ENCODE results near the gene CST4.
"Not testable (repeated sequence)": the region's sequence is repeated elsewhere in the genome, so short reads cannot be mapped to it uniquely, and the experiment has no call there.

The CST4 gene

GRCh38 chr20:23643659-23644058 lies 45.2 kb downstream of the CST4 start:
- no peak for DNase-seq (ENCODE audit: low read depth in 4 of 4, low spot score in 1 of 4)

GRCh38 chr20:23641936-23642751 lies 46.7 kb downstream of the CST4 start:
- DNase-seq (ENCODE audit: low read depth in 4 of 4, low spot score in 1 of 4) = no peak

GRCh38 chr20:23640671-23641667 lies 47.9 kb downstream of the CST4 start:
- DNase-seq (ENCODE audit: low read depth in 4 of 4, low spot score in 1 of 4) = no peak

DNA sequence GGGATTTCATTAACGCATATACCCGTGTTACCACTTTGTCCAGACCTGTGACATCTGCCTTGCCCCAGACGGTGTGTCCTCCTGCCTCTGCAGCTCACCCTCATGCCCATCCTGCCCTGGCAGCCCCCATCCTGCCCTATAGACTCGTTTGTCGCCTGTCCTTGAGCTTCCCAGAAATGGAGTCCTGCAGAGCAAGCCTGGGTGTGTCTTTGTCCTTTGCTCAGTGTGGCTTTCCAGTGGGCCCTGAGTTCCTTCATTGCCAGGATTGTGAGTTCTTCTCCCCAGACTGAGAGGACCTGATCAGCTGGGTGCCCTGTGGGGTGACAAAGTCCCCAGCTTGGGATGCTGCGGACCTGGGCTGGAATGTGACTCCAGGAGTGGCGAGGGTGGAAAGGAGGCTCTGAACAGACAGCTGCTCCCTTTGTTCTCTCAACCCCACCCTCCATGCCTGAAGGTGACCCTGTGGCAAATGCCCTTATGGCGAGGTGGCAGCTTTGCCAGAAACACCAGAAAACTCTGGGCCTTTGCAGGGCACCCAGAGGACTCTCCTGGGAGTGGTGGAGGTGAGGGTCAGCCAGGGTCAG lies 48.7 kb downstream of the CST4 start:
- no peak for DNase-seq (ENCODE audit: low read depth in 4 of 4, low spot score in 1 of 4)

GRCh38 chr20:23639490-23639958 lies 49.3 kb downstream of the CST4 start:
- DNase-seq (ENCODE audit: low read depth in 4 of 4, low spot score in 1 of 4) = no peak

DNA sequence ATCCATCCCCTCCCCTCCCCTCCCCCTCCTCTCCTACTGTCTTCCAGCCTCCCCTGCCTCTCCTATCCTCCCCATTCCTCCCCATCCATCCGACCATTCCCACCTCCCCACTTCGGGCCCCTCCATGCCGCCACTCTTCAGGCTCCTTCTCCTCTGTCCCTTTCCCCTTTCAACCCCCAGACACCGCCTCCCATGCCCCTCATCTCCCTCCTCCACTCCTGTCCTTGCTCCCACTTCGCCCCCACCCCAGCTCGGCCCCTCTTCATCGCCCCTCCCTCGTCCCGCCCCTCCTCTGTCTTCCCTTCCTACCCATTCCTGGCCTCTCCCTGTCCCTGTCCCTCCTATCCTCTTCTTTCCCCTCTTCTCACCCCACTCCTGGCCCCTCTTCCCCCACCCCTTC lies 50.5 kb downstream of the CST4 start:
- no peak for DNase-seq (ENCODE audit: low read depth in 4 of 4, low spot score in 1 of 4)

DNA sequence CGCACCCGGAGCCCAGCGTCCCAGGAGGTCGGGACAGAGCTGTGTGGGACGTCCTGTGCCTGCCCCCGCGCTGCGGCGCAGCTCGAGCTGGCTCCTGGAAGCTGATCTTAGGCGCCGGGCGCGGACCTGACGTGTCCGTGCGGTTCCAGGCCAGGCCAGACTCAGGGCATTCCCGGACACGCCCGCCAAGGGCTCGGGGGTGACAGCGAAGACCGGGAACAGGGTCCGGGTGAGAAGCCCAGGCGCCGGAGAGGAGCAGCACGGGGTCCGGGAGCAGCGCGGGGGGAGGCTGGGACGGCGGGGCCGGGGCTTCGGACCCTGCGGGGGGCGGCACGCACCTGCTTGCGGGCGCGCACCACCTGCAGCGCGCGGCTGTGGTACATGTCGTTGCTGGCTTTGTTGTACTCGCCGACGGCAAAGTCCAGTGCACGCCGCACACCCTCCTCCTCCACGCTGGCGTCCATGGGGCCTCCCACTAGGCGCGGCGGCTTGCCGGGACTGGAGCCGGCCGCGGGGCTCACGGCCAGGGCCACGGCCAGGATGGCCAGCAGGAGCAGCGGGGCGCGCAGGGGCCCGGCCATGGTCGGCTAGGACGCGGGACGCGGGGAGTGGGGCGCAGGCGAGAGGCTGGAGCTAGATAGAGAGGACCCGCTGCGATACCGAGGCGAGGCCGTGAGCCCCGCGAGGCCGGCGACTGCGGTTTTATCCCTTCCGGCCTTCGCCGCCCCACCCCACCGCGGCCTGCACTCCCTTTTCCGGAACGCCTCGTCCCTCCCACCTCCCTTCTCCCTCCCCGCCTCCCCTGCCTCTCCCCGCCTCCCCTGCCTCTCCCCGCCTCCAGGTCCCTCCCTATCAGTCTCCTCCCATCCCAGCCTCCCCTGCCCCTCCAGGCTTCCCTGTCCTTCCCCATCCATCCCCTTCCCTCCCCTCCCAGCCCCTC lies 51.3 kb downstream of the CST4 start, which contains the start of gene CST3:
CST3 (minus strand) TSS at position 674 of the 940 bp plus-strand sequence; CDS start at position 581, 93 bp downstream.
- no peak for DNase-seq (ENCODE audit: low read depth in 4 of 4, low spot score in 1 of 4)

DNA sequence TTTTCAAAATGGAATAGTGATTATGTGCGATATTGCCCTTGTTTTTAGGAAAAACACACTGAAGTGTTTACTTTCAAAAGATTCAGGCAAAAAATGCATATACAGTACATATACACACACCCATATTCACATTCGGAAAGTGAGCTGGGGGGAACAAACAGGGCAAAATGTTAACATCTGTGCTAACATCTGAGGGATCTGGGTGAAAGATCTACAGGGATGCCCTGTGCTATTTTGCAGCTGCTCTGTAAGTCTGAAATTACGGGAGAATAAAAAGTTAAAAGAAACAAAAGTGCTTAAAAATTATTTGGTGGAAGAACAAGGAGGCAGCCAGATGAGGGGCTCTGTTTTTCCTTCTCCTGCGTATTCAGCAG lies 51.9 kb downstream of the CST4 start:
- DNase-seq (ENCODE audit: low read depth in 4 of 4, low spot score in 1 of 4) = no peak

GRCh38 chr20:23636182-23636907 lies 52.5 kb downstream of the CST4 start:
- no peak for DNase-seq (ENCODE audit: low read depth in 4 of 4, low spot score in 1 of 4)

DNA sequence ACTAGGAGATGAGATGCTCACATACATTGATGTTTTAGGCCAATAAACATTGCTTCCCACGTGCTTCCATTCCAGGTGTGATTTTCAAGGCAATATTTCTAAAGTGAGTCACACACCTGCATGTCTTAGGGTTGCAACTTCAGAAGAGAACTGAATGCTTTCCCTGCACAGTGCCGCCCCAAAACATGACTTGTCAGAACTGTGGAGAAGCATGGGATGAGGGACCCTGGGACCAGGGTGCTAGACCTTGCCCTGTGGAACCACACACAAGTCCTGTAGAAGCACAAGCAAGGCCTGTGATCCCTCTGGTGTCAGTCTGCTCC lies 53.1 kb downstream of the CST4 start:
- DNase-seq (ENCODE audit: low read depth in 4 of 4, low spot score in 1 of 4) = not testable (repeated sequence)
